Measurements from ENCODE around the gene SUGCT.

DNA sequence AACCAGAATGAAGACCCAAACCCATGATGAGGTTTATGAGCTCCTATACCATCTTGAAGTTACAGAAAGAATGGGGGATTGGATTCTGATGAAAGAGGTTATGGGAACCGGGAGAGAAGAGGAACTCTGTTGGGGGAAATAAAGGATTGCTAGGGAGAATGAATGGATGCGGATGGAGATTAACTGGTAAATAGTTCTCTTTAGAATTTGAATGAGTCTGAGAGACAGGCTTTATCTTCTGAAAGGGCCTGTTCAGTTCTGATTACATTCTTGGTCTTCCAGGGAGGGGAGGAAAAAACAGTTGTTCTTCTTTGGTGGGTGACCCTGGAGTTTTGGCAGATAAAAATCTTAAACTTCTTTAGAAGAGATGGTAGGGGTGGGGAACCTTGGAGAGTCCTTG is 13.9 kb downstream of the SUGCT start:
- TF ChIP-seq YY1 (IDR thresholded peaks at IDR 0.05; ENCODE audit: insufficient read depth, insufficient read length) (no peak), ZNF274 (IDR thresholded peaks at IDR 0.05; ENCODE audit: low read depth, low read length) (no peak), SUZ12 (IDR thresholded peaks at IDR 0.05; ENCODE audit: extremely low read depth, insufficient read depth, insufficient read length) (no peak)
